Measurements from ENCODE around the gene OTOG. TPM values are rescaled to one million over a fixed set of nuclear protein-coding genes. Genes with fewer than 3 reads are reported as not detected.

Gene OTOG
- total RNA-seq, 1 experiment from 2014 or later = not detected

- POLR2A ChIA-PET = interaction anchor here (0.6 to 1.0 kb wide), 2 partner anchors 132 to 380 kb away, joined by 3 read pairs; no protein-coding TSS in a partner anchor
- TF ChIP-seq CTCF (IDR thresholded peaks at IDR 0.05; ENCODE audit: unreplicated experiment) = peak; percentile 89
- CTCF ChIA-PET = interaction anchor here (0.6 to 3.7 kb wide), 40 partner anchors 9 to 767 kb away, joined by 3 to 48 read pairs (median 4); partner anchors contain the start of gene USH1C
- no peaks in the 10 kb centered on the region for H3K9me3 Mint-ChIP-seq (ENCODE audit: unreplicated experiment)
- no TSS peak for BruUV-seq (replicated peaks)
- H3K36me3 Mint-ChIP-seq (ENCODE audit: insufficient read depth, unreplicated experiment) = peaks cover 8% of the 10 kb centered on the region
- intact Hi-C loops (cut with micrococcal nuclease) = loop anchor here (1.0 to 10.0 kb wide), 3 partner anchors 131 to 379 kb away; no protein-coding TSS in a partner anchor
- H3K27ac Mint-ChIP-seq (ENCODE audit: low read depth, unreplicated experiment) = no peak overlapping the region
- no peaks in the 10 kb centered on the region for H3K4me1 Mint-ChIP-seq (ENCODE audit: insufficient read depth, unreplicated experiment)
- peak; percentile 62 for DNase-seq (ENCODE audit: unreplicated experiment)
- H3K27me3 Mint-ChIP-seq (ENCODE audit: insufficient read depth, unreplicated experiment) = peaks cover 21% of the 10 kb centered on the region
- H3K4me3 Mint-ChIP-seq (ENCODE audit: unreplicated experiment) = no peak overlapping the region
Measured at GRCh38 chr11:17598700-17599459, 51.8 kb downstream of the OTOG start.

- no peak overlapping the region for H3K27ac Mint-ChIP-seq (ENCODE audit: low read depth, unreplicated experiment)
- no peaks in the 10 kb centered on the region for H3K4me1 Mint-ChIP-seq (ENCODE audit: insufficient read depth, unreplicated experiment)
- CTCF ChIA-PET = interaction anchor here (0.6 to 3.7 kb wide), 27 partner anchors 8 to 716 kb away, joined by 3 to 48 read pairs (median 4); no protein-coding TSS in a partner anchor
- H3K4me3 Mint-ChIP-seq (ENCODE audit: unreplicated experiment) = no peak overlapping the region
- TF ChIP-seq CTCF (IDR thresholded peaks at IDR 0.05; ENCODE audit: unreplicated experiment) = no peak
- intact Hi-C loops (cut with micrococcal nuclease) = loop anchor here (1.0 to 10.0 kb wide), 3 partner anchors 131 to 379 kb away; no protein-coding TSS in a partner anchor
- H3K9me3 Mint-ChIP-seq (ENCODE audit: unreplicated experiment) = no peaks in the 10 kb centered on the region
- peaks cover 2% of the 10 kb centered on the region for H3K36me3 Mint-ChIP-seq (ENCODE audit: insufficient read depth, unreplicated experiment)
- BruUV-seq (replicated peaks) = no TSS peak
- POLR2A ChIA-PET = interaction anchor here (1.0 kb wide), 1 partner anchor 131 kb away, joined by 3 read pairs; no protein-coding TSS in a partner anchor
- peaks cover 21% of the 10 kb centered on the region for H3K27me3 Mint-ChIP-seq (ENCODE audit: insufficient read depth, unreplicated experiment)
- DNase-seq (ENCODE audit: unreplicated experiment) = no peak
Measured at GRCh38 chr11:17599460-17599925, 52.4 kb downstream of the OTOG start.

GRCh38 chr11:17600316-17601255, 53.5 kb downstream of the OTOG start:
- ChIA-PET POLR2A (no interaction called here), CTCF (interaction anchor here (0.6 to 3.7 kb wide), 15 partner anchors 8 to 1071 kb away, joined by 3 to 47 read pairs (median 4); no protein-coding TSS in a partner anchor)
- DNase-seq (ENCODE audit: unreplicated experiment) = no peak
- Mint-ChIP-seq H3K9me3 (ENCODE audit: unreplicated experiment) (no peaks in the 10 kb centered on the region), H3K36me3 (ENCODE audit: insufficient read depth, unreplicated experiment) (no peaks in the 10 kb centered on the region), H3K27me3 (ENCODE audit: insufficient read depth, unreplicated experiment) (peaks cover 16% of the 10 kb centered on the region), H3K4me1 (ENCODE audit: insufficient read depth, unreplicated experiment) (no peaks in the 10 kb centered on the region), H3K27ac (ENCODE audit: low read depth, unreplicated experiment) (no peak overlapping the region), H3K4me3 (ENCODE audit: unreplicated experiment) (no peak overlapping the region)
- BruUV-seq (replicated peaks) = no TSS peak
- TF ChIP-seq CTCF (IDR thresholded peaks at IDR 0.05; ENCODE audit: unreplicated experiment) = no peak
- intact Hi-C loops (cut with micrococcal nuclease) = no loop called here

Measured in MCF 10A (cell line).